B cell (primary cell): ENCODE measurements around the gene MROH9. TPM values are rescaled to one million over a fixed set of nuclear protein-coding genes. Genes with fewer than 3 reads are reported as not detected.

Source experiments
- ATAC-seq: fragments of 200-7000 bp; cut with Tn5 transposase; one replicate; pipeline ENCODE4 v1.10.0; 2021; ENCODE audit warnings: low read depth, mild to moderate bottlenecking, moderate number of reproducible peaks, moderate library complexity
- CTCF ChIA-PET: fragments of 350-600 bp; sonication (Branson Sonifier 250); formaldehyde crosslinking; loops from one replicate; lab custom pipeline; 2021; ENCODE audit warnings: antibody characterized with exemption, inconsistent platforms; lab: Charles Lee
- POLR2A ChIA-PET: fragments of 350-600 bp; sonication (Branson Sonifier 250); formaldehyde crosslinking; loops from one replicate; lab custom pipeline; 2021; ENCODE audit warnings: antibody characterized with exemption; lab: Charles Lee
- DNase-seq: peaks from one replicate; pipeline ENCODE4 v3.0.0; 2013
- H2AFZ ChIP-seq: 2 replicates; pipeline ENCODE4 v1.6.1; 2012; ENCODE audit warnings: mild to moderate bottlenecking, low read depth, low read length; ENCODE audit not compliant: insufficient read depth, poor library complexity, severe bottlenecking
- H3K27ac ChIP-seq, 2 donors: 1 replicate in 1 of 2; 2 replicates in 1 of 2; pipeline ENCODE4 v1.5.1; 2012 to 2013; ENCODE audit warnings: low read length in 2 of 2, mild to moderate bottlenecking in 2 of 2, moderate library complexity in 1 of 2
- H3K27me3 ChIP-seq, 4 experiments: fragments of 200-600 bp in 1 of 4; sonication (generic) in 1 of 4; replicated peaks in 1 of 4; 1 replicate in 2 of 4; 2 replicates in 2 of 4; pipeline versions ENCODE4 v1.6.1 to v1.7.0; 2013 to 2016; ENCODE audit warnings: low read length in 3 of 4, mild to moderate bottlenecking in 2 of 4, mixed read lengths in 1 of 4, moderate library complexity in 1 of 4; ENCODE audit not compliant: insufficient read depth in 4 of 4, control insufficient read depth in 3 of 4; ENCODE audit errors: control extremely low read depth in 1 of 4
- H3K36me3 ChIP-seq, 2 experiments: replicated peaks in 1 of 2; 1 replicate in 1 of 2; 2 replicates in 1 of 2; pipeline versions ENCODE4 v1.6.1 to v1.7.1; 2013; ENCODE audit warnings: low read length in 1 of 2; ENCODE audit not compliant: insufficient read depth in 2 of 2, control insufficient read depth in 1 of 2; ENCODE audit errors: control extremely low read depth in 1 of 2, extremely low read depth in 1 of 2
- H3K4me1 ChIP-seq, 2 donors: fragments of 200-600 bp in 1 of 2; sonication (generic) in 1 of 2; 1 replicate in 1 of 2; 2 replicates in 1 of 2; pipeline versions ENCODE4 v1.5.1 to v1.6.1; 2013 to 2017; ENCODE audit warnings: low read length in 2 of 2; ENCODE audit not compliant: control insufficient read depth in 2 of 2, insufficient read depth in 2 of 2
- H3K4me2 ChIP-seq: replicated peaks from 2 replicates; pipeline ENCODE3; 2012; ENCODE audit warnings: mild to moderate bottlenecking, low read depth, low read length; ENCODE audit not compliant: poor library complexity, severe bottlenecking
- H3K4me3 ChIP-seq, 5 experiments: fragments of 200-600 bp in 1 of 5; sonication (generic) in 1 of 5; 1 replicate in 3 of 5; 2 replicates in 2 of 5; pipeline versions ENCODE4 v1.5.1 to v1.7.0; 2011 to 2016; ENCODE audit warnings: low read length in 4 of 5, mild to moderate bottlenecking in 4 of 5, low read depth in 2 of 5, control low read depth in 1 of 5, moderate library complexity in 1 of 5; ENCODE audit not compliant: insufficient read depth in 1 of 5; ENCODE audit errors: control extremely low read depth in 1 of 5, extremely low read depth in 1 of 5
- H3K79me2 ChIP-seq: fragments of 200-600 bp; sonication (generic); one replicate; pipeline ENCODE4 v1.6.0; 2016; ENCODE audit warnings: low read length; ENCODE audit not compliant: control insufficient read depth, insufficient read depth
- H3K9ac ChIP-seq: fragments of 200-600 bp; sonication (generic); 2 replicates; pipeline ENCODE4 v1.6.1; 2017; ENCODE audit warnings: mild to moderate bottlenecking, low read length, moderate library complexity
- H3K9me3 ChIP-seq, 3 donors: one replicate each; pipeline versions ENCODE4 v1.6.1 to v1.7.1; 2013; ENCODE audit warnings: low read length in 2 of 3; ENCODE audit not compliant: control insufficient read depth in 2 of 3, insufficient read depth in 1 of 3; ENCODE audit errors: control extremely low read depth in 1 of 3
- H4K20me1 ChIP-seq: 2 replicates; pipeline ENCODE4 v1.6.0; 2012; ENCODE audit warnings: mild to moderate bottlenecking, low read length; ENCODE audit not compliant: insufficient read depth, control insufficient read depth, poor library complexity, severe bottlenecking
- H3K27ac Mint-ChIP-seq: one replicate; pipeline ENCODE4 v1.8.0; 2021; ENCODE audit warnings: mixed read lengths
- H3K27me3 Mint-ChIP-seq: one replicate; pipeline ENCODE4 v1.8.0; 2021; ENCODE audit warnings: mixed read lengths
- H3K4me1 Mint-ChIP-seq: one replicate; pipeline ENCODE4 v1.8.0; 2021; ENCODE audit warnings: mixed read lengths
- H3K4me3 Mint-ChIP-seq: one replicate; pipeline ENCODE4 v1.8.0; 2021; ENCODE audit warnings: mixed read lengths
- H3K9me3 Mint-ChIP-seq: one replicate; pipeline ENCODE4 v1.8.0; 2022; ENCODE audit warnings: mixed read lengths; ENCODE audit not compliant: insufficient read depth
- CTCF ChIP-seq: fragments of 200-600 bp; IDR thresholded peaks from one replicate; pipeline ENCODE4 v1.8.0; 2022; ENCODE audit warnings: antibody characterized with exemption, mild to moderate bottlenecking
- EZH2 ChIP-seq: IDR thresholded peaks from 2 replicates; pipeline ENCODE4 v1.6.1; 2012; ENCODE audit warnings: borderline replicate concordance, low read depth, mild to moderate bottlenecking, moderate library complexity, low read length; ENCODE audit not compliant: insufficient read depth, poor library complexity, severe bottlenecking
- WGBS: methylation state at CpG from one replicate; pipeline ENCODE4 v1.1.5; 2013; ENCODE audit warnings: missing lambda C conversion rate; ENCODE audit not compliant: insufficient coverage; 5-methylcytosine and 5-hydroxymethylcytosine counted together
- intact Hi-C: fragments of 100-400 bp; cut with micrococcal nuclease; formaldehyde crosslinking; loops from one replicate; pipeline ENCODE4 v1.10.0; 2022
- polyA plus RNA-seq: library from polyadenylated mRNA; depleted of rRNA; stranded (reverse); fragments of >200 nt; gene quantifications from 2 replicates; pipeline ENCODE4 v1.2.3, GENCODE V29; 2012
- total RNA-seq, 2 donors: library from RNA; stranded (reverse); fragments of 120-200 nt in 1 of 2; gene quantifications; 1 replicate in 1 of 2; 2 replicates in 1 of 2; pipeline versions ENCODE4 v1.2.3 to v1.2.4, GENCODE V29; 2013 to 2022

Gene MROH9
- total and polyA plus RNA-seq, 2 donors (not counting 1 experiment from before 2014, with no cell fraction given): not detected

GRCh38 chr1:170893655-170894297 lies 41.6 kb upstream of the MROH9 start:
- H3K9me3 Mint-ChIP-seq: no peaks in the 10 kb centered on the region
- no peaks in the 10 kb centered on the region for H3K79me2 ChIP-seq
- ChIA-PET POLR2A (no interaction called here), CTCF (no interaction called here)
- 100% methylated on average over 1 of the region's 2 CpGs for WGBS
- no peaks in the 10 kb centered on the region for H3K4me1 Mint-ChIP-seq
- ATAC-seq (no peak), DNase-seq (no peak)
- H3K9ac ChIP-seq: no peak overlapping the region
- H3K36me3 ChIP-seq: no peaks in the 10 kb centered on the region
- no peak overlapping the region for H3K4me2 ChIP-seq
- H3K4me1 ChIP-seq: no peaks in the 10 kb centered on the region
- intact Hi-C loops: no loop called here
- H3K27me3 ChIP-seq: no peaks in the 10 kb centered on the region
- no peak overlapping the region for H3K27ac Mint-ChIP-seq
- no peaks in the 10 kb centered on the region for H4K20me1 ChIP-seq
- no peak overlapping the region for H2AFZ ChIP-seq
- no peak overlapping the region for H3K4me3 ChIP-seq
- H3K4me3 Mint-ChIP-seq: no peak overlapping the region
- H3K27ac ChIP-seq: no peak overlapping the region
- peaks cover 9% of the 10 kb centered on the region for H3K27me3 Mint-ChIP-seq
- H3K9me3 ChIP-seq: no peaks in the 10 kb centered on the region
- no peak for TF ChIP-seq CTCF

GRCh38 chr1:170903961-170904360 lies 31.4 kb upstream of the MROH9 start:
- ChIA-PET POLR2A (no interaction called here), CTCF (interaction anchor here (0.6 kb wide), 1 partner anchor 46 kb away, joined by 3 read pairs; no protein-coding TSS in a partner anchor)
- Mint-ChIP-seq H3K4me1 (no peaks in the 10 kb centered on the region), H3K27me3 (no peaks in the 10 kb centered on the region), H3K27ac (no peak overlapping the region), H3K4me3 (no peak overlapping the region), H3K9me3 (no peaks in the 10 kb centered on the region)
- no peaks in the 10 kb centered on the region for H3K9me3 ChIP-seq
- ATAC-seq (no peak), DNase-seq (no peak)
- no peaks in the 10 kb centered on the region for H4K20me1 ChIP-seq
- no peak for TF ChIP-seq CTCF
- TF ChIP-seq EZH2: no peak
- H3K27ac ChIP-seq: no peak overlapping the region
- H3K4me1 ChIP-seq: no peaks in the 10 kb centered on the region
- no peak overlapping the region for H3K4me3 ChIP-seq
- no peak overlapping the region for H3K9ac ChIP-seq
- no peaks in the 10 kb centered on the region for H3K79me2 ChIP-seq
- H3K27me3 ChIP-seq: no peaks in the 10 kb centered on the region
- no peaks in the 10 kb centered on the region for H3K36me3 ChIP-seq
- no peak overlapping the region for H3K4me2 ChIP-seq
- intact Hi-C loops: no loop called here
- 80% methylated on average over 1 of the region's 1 CpG for WGBS
- H2AFZ ChIP-seq: no peak overlapping the region
